WTC11 (cell line): Measurements from ENCODE around the gene CTIF. TPM values are rescaled to one million over a fixed set of nuclear protein-coding genes. Genes with fewer than 3 reads are reported as not detected.

ENCODE experiments used
- ATAC-seq: fragments of 200-7000 bp; cut with Tn5 transposase; 2 replicates; pipeline ENCODE4 v1.10.0; 2021; ENCODE audit warnings: mild to moderate bottlenecking, moderate library complexity
- CTCF ChIA-PET: fragments of 300-600 bp; sonication (Branson Sonifier 250); formaldehyde crosslinking; loops from one replicate; lab custom pipeline; 2021; ENCODE audit warnings: antibody characterized with exemption; lab: Charles Lee
- POLR2A ChIA-PET: fragments of 350-600 bp; sonication (Branson Sonifier 250); formaldehyde crosslinking; loops from one replicate; lab custom pipeline; 2021; ENCODE audit warnings: antibody characterized with exemption; lab: Charles Lee
- DNase-seq: peaks from one replicate; pipeline ENCODE4 v3.0.0; 2021; ENCODE audit warnings: low spot score
- H3K27ac Mint-ChIP-seq: 2 replicates; pipeline ENCODE4 v1.8.0; 2021; ENCODE audit warnings: mixed read lengths
- H3K27me3 Mint-ChIP-seq: 2 replicates; pipeline ENCODE4 v1.8.0; 2021; ENCODE audit warnings: low read depth, mild to moderate bottlenecking, moderate library complexity, mixed read lengths
- H3K36me3 Mint-ChIP-seq: 2 replicates; pipeline ENCODE4 v1.8.0; 2021; ENCODE audit warnings: mixed read lengths
- H3K4me1 Mint-ChIP-seq: 2 replicates; pipeline ENCODE4 v1.8.0; 2022; ENCODE audit warnings: mixed read lengths
- H3K4me3 Mint-ChIP-seq: 2 replicates; pipeline ENCODE4 v1.8.0; 2021; ENCODE audit warnings: mild to moderate bottlenecking, moderate library complexity, mixed read lengths
- H3K9me3 Mint-ChIP-seq: 2 replicates; pipeline ENCODE4 v1.8.0; 2021; ENCODE audit warnings: mixed read lengths
- ESRRA ChIP-seq: sonication (generic); formaldehyde crosslinking; IDR thresholded peaks from 2 replicates; pipeline ENCODE4 v1.8.1; 2022; ENCODE audit warnings: mild to moderate bottlenecking, missing genetic modification reagents, borderline replicate concordance
- FOXP1 ChIP-seq: sonication (generic); formaldehyde crosslinking; IDR thresholded peaks from 2 replicates; pipeline ENCODE4 v1.8.0; 2022; ENCODE audit warnings: missing genetic modification reagents, mild to moderate bottlenecking, moderate library complexity, borderline replicate concordance
- GTF2I ChIP-seq: fragments of 250-450 bp; sonication (Bioruptor Pico); conservative IDR thresholded peaks from 2 replicates; pipeline ENCODE4 v1.4.0; 2021; ENCODE audit warnings: mild to moderate bottlenecking
- JAZF1 ChIP-seq: fragments of 250-450 bp; sonication (Bioruptor Pico); IDR thresholded peaks from 2 replicates; pipeline ENCODE4 v1.9.0; 2021; ENCODE audit warnings: moderate library complexity, mild to moderate bottlenecking, inconsistent platforms
- KAT7 ChIP-seq: sonication (generic); formaldehyde crosslinking; IDR thresholded peaks from 2 replicates; pipeline ENCODE4 v1.8.1; 2023; ENCODE audit warnings: missing genetic modification reagents, mild to moderate bottlenecking, borderline replicate concordance
- NFATC4 ChIP-seq: fragments of 250-450 bp; sonication (Bioruptor Pico); IDR thresholded peaks from 2 replicates; pipeline ENCODE4 v1.9.0; 2021; ENCODE audit warnings: mild to moderate bottlenecking
- NFE2L1 ChIP-seq: sonication (generic); formaldehyde crosslinking; IDR thresholded peaks from 2 replicates; pipeline ENCODE4 v1.8.1; 2023; ENCODE audit warnings: missing genetic modification reagents
- NR1H2 ChIP-seq: sonication (generic); formaldehyde crosslinking; IDR thresholded peaks from 2 replicates; pipeline ENCODE4 v1.9.0; 2021; ENCODE audit warnings: mild to moderate bottlenecking, moderate library complexity, missing genetic modification reagents
- NR2C2 ChIP-seq: sonication (generic); formaldehyde crosslinking; IDR thresholded peaks from 2 replicates; pipeline ENCODE4 v1.8.0; 2022; ENCODE audit warnings: mild to moderate bottlenecking, missing genetic modification reagents
- SMAD3 ChIP-seq: sonication (generic); formaldehyde crosslinking; IDR thresholded peaks from 2 replicates; pipeline ENCODE4 v1.8.0; 2022; ENCODE audit warnings: missing genetic modification reagents, mild to moderate bottlenecking, borderline replicate concordance
- SOX15 ChIP-seq: fragments of 250-450 bp; sonication (Bioruptor Pico); IDR thresholded peaks from 2 replicates; pipeline ENCODE4 v1.9.0; 2021; ENCODE audit warnings: mild to moderate bottlenecking
- TCF7 ChIP-seq: sonication (generic); formaldehyde crosslinking; IDR thresholded peaks from 2 replicates; pipeline ENCODE4 v1.8.0; 2022; ENCODE audit warnings: mild to moderate bottlenecking, low read depth, missing genetic modification reagents, moderate library complexity
- ZNF219 ChIP-seq: sonication (generic); formaldehyde crosslinking; IDR thresholded peaks from 2 replicates; pipeline ENCODE4 v1.8.0; 2023; ENCODE audit warnings: missing genetic modification reagents, mild to moderate bottlenecking, borderline replicate concordance
- ZNF232 ChIP-seq: sonication (generic); formaldehyde crosslinking; IDR thresholded peaks from 2 replicates; pipeline ENCODE4 v1.8.0; 2022; ENCODE audit warnings: mild to moderate bottlenecking, missing genetic modification reagents
- ZNF396 ChIP-seq: fragments of 250-450 bp; sonication (Bioruptor Pico); IDR thresholded peaks from 2 replicates; pipeline ENCODE4 v1.8.0; 2021; ENCODE audit warnings: mild to moderate bottlenecking, moderate library complexity, borderline replicate concordance
- total RNA-seq: library from RNA; stranded (reverse); gene quantifications from 3 replicates; pipeline ENCODE4 v1.2.3, GENCODE V29; 2021
- TF ChIP-seq, protein P1 (sequence below): sonication (generic); formaldehyde crosslinking; IDR thresholded peaks from 2 replicates; pipeline ENCODE4 v1.8.0; 2022; ENCODE audit warnings: mild to moderate bottlenecking, missing genetic modification reagents
- TF ChIP-seq, protein P2 (sequence below): fragments of 250-450 bp; sonication (Bioruptor Pico); conservative IDR thresholded peaks from 2 replicates; pipeline ENCODE4 v1.9.0; 2021; ENCODE audit warnings: mild to moderate bottlenecking
- TF ChIP-seq, protein P3 (sequence below): sonication (generic); formaldehyde crosslinking; IDR thresholded peaks from 2 replicates; pipeline ENCODE4 v1.8.1; 2023; ENCODE audit warnings: mild to moderate bottlenecking, missing genetic modification reagents, moderate library complexity
- TF ChIP-seq, protein P4 (sequence below): sonication (generic); formaldehyde crosslinking; IDR thresholded peaks from 2 replicates; pipeline ENCODE4 v1.8.0; 2022; ENCODE audit warnings: mild to moderate bottlenecking, missing genetic modification reagents
- TF ChIP-seq, protein P5 (sequence below): fragments of 250-450 bp; sonication (Bioruptor Pico); IDR thresholded peaks from 2 replicates; pipeline ENCODE4 v1.8.0; 2021; ENCODE audit warnings: mild to moderate bottlenecking

Gene CTIF
- total RNA-seq, 1 experiment from 2014 or later, result 28.5 TPM

DNA sequence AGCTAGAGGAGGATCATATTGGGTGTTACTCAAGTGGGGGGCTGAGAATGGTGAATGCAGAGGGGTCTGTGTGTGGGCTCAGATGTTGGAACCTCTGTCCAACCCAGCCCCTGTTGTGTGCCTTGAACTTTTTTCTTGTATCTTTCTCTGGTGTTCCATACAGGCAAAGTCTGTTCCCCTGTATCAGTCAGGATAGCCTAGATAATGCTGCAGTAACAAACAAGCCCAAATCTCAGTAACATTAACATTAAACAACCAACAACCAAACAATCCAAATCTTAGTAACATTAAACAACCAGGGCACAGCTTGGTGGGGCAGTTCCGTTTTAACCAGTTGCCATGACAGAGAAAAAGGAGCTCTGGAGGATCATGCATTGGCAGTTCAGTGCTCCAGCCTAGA, 103.7 kb downstream of the CTIF start:
- Mint-ChIP-seq H3K27me3 (no peaks in the 10 kb centered on the region), H3K4me1 (peaks cover 9% of the 10 kb centered on the region; the same call in 1 of the 2 replicates), H3K27ac (no peak overlapping the region), H3K36me3 (peaks cover 3% of the 10 kb centered on the region), H3K4me3 (no peak overlapping the region), H3K9me3 (peaks cover 9% of the 10 kb centered on the region)
- no peak for DNase-seq
- TF ChIP-seq, protein P1, sequence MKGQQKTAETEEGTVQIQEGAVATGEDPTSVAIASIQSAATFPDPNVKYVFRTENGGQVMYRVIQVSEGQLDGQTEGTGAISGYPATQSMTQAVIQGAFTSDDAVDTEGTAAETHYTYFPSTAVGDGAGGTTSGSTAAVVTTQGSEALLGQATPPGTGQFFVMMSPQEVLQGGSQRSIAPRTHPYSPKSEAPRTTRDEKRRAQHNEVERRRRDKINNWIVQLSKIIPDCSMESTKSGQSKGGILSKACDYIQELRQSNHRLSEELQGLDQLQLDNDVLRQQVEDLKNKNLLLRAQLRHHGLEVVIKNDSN (CRISPR knock-in tag), result no peak
- no peak for TF ChIP-seq NR2C2 (CRISPR knock-in tag)
- TF ChIP-seq ZNF219 (CRISPR knock-in tag), result no peak
- no peak for ATAC-seq
- CTCF ChIA-PET, result interaction anchor here (0.8 kb wide), 1 partner anchor 179 kb away, joined by 3 read pairs; no protein-coding TSS in a partner anchor
- POLR2A ChIA-PET, result no interaction called here

DNA sequence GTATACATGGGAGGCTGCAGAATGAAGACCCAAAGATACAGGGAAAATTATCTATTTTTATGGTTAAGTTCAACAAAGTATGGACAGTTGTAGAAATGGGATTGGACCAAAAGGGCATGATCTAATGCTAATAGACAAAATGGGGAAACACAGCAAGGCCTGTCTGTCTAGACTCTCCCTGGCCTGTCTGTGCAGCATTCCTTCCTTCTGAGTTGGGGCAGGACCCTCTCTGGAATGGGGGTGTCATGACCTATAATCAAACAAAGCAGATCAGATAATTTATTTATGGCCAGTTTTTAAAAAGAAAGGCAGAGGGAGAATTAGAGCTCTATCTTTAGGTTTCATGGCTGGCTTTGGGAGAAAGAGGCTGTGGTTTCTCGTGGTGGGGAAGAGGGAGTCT, 104.4 kb downstream of the CTIF start:
- ChIA-PET CTCF (interaction anchor here (0.8 to 1.1 kb wide), 2 partner anchors 180 to 198 kb away, joined by 3 read pairs; no protein-coding TSS in a partner anchor), POLR2A (no interaction called here)
- ATAC-seq (no peak), DNase-seq (no peak)
- H3K36me3 Mint-ChIP-seq, result peaks cover 3% of the 10 kb centered on the region
- H3K4me3 Mint-ChIP-seq, result no peak overlapping the region
- H3K27me3 Mint-ChIP-seq, result no peaks in the 10 kb centered on the region
- peaks cover 9% of the 10 kb centered on the region for H3K9me3 Mint-ChIP-seq
- no peak overlapping the region for H3K27ac Mint-ChIP-seq
- no peak for TF ChIP-seq NFE2L1 (CRISPR knock-in tag)
- TF ChIP-seq, protein P2, sequence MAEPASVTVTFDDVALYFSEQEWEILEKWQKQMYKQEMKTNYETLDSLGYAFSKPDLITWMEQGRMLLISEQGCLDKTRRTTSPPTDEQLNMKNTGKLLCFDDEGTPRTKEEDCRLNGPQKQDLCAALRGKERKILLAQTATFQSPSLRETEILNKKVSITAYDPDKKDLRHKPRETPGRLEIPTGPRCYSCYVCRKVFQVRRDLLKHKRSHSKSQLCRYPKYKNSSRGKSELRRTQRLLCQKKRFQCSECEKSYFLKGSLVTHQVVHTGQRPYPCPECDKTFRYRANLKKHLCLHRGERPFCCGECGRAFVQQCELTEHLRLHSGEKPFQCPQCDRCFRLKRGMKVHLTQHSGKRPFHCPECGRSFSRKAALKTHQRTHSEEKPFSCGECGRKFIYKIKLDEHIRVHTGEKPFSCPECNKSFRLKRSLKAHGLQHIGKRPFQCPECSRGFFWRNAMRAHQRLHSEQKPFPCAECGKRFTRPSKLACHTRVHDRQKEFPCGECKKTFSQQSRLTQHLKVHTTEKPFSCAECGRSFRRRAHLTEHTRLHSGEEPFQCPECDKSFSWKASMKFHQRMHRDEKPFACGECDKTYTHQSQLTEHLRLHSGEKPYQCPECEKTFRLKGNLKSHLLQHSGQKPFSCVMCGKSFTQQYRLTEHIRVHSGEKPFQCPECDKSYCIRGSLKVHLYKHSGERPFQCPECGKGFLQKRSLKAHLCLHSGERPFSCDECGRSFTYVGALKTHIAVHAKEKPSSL (CRISPR knock-in tag), result no peak
- TF ChIP-seq SMAD3 (CRISPR knock-in tag), result no peak
- TF ChIP-seq NFATC4 (CRISPR knock-in tag), result no peak
- no peak for TF ChIP-seq KAT7
- no peak for TF ChIP-seq SOX15 (CRISPR knock-in tag)
- TF ChIP-seq FOXP1, result no peak
- TF ChIP-seq NR1H2, result no peak
- TF ChIP-seq, protein P3, sequence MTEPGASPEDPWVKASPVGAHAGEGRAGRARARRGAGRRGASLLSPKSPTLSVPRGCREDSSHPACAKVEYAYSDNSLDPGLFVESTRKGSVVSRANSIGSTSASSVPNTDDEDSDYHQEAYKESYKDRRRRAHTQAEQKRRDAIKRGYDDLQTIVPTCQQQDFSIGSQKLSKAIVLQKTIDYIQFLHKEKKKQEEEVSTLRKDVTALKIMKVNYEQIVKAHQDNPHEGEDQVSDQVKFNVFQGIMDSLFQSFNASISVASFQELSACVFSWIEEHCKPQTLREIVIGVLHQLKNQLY (CRISPR knock-in tag), result no peak
- no peak for TF ChIP-seq ZNF232 (CRISPR knock-in tag)
- TF ChIP-seq GTF2I (CRISPR knock-in tag), result no peak
- TF ChIP-seq, protein P4, sequence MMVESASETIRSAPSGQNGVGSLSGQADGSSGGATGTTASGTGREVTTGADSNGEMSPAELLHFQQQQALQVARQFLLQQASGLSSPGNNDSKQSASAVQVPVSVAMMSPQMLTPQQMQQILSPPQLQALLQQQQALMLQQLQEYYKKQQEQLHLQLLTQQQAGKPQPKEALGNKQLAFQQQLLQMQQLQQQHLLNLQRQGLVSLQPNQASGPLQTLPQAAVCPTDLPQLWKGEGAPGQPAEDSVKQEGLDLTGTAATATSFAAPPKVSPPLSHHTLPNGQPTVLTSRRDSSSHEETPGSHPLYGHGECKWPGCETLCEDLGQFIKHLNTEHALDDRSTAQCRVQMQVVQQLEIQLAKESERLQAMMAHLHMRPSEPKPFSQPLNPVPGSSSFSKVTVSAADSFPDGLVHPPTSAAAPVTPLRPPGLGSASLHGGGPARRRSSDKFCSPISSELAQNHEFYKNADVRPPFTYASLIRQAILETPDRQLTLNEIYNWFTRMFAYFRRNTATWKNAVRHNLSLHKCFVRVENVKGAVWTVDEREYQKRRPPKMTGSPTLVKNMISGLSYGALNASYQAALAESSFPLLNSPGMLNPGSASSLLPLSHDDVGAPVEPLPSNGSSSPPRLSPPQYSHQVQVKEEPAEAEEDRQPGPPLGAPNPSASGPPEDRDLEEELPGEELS, result no peak
- peaks cover 9% of the 10 kb centered on the region; the same call in 1 of the 2 replicates for H3K4me1 Mint-ChIP-seq

DNA sequence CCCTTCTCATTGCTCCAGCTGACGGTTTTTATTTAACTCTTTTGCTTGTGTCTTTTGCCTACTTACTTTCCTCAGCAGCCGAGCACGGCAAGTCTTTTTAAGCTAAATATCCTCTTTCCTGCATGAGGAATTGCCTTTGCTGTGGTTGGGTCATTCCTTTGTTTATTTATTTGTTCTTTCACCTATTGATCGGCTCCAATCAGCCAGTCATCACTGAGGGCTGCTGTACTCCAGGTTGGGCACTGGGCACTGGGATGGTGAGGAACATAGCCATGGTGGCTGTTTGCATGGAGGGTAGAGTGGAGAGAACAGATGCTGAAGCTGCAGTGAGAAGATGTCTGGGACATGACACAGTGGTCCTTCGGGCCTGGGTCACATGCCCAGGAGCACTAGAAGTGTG, 105.2 kb downstream of the CTIF start:
- DNase-seq, result no peak
- Mint-ChIP-seq H3K27me3 (no peaks in the 10 kb centered on the region), H3K9me3 (peaks cover 9% of the 10 kb centered on the region), H3K4me1 (peaks cover 11% of the 10 kb centered on the region), H3K4me3 (no peak overlapping the region), H3K27ac (no peak overlapping the region), H3K36me3 (peaks cover 3% of the 10 kb centered on the region)
- ATAC-seq, result no peak
- POLR2A ChIA-PET, result interaction anchor here (0.5 kb wide), 1 partner anchor 491 kb away, joined by 3 read pairs; no protein-coding TSS in a partner anchor
- CTCF ChIA-PET, result interaction anchor here (1.1 kb wide), 2 partner anchors 21 to 199 kb away, joined by 3 to 6 read pairs; no protein-coding TSS in a partner anchor
- TF ChIP-seq TCF7, result no peak
- TF ChIP-seq, protein P5, sequence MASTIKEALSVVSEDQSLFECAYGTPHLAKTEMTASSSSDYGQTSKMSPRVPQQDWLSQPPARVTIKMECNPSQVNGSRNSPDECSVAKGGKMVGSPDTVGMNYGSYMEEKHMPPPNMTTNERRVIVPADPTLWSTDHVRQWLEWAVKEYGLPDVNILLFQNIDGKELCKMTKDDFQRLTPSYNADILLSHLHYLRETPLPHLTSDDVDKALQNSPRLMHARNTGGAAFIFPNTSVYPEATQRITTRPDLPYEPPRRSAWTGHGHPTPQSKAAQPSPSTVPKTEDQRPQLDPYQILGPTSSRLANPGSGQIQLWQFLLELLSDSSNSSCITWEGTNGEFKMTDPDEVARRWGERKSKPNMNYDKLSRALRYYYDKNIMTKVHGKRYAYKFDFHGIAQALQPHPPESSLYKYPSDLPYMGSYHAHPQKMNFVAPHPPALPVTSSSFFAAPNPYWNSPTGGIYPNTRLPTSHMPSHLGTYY (CRISPR knock-in tag), result no peak
- TF ChIP-seq ZNF396 (CRISPR knock-in tag), result no peak
- TF ChIP-seq ESRRA (CRISPR knock-in tag), result no peak
- TF ChIP-seq JAZF1 (CRISPR knock-in tag), result no peak
- TF ChIP-seq, all 79 proteins: peak for 0
